ENCODE data around the gene STK35. TPM values are rescaled to one million over a fixed set of nuclear protein-coding genes. Genes with fewer than 3 reads are reported as not detected.
"Not testable (repeated sequence)": the region's sequence is repeated elsewhere in the genome, so short reads cannot be mapped to it uniquely, and the experiment has no call there.

The STK35 gene
- total RNA-seq, 1 donor = 13.2 TPM

DNA sequence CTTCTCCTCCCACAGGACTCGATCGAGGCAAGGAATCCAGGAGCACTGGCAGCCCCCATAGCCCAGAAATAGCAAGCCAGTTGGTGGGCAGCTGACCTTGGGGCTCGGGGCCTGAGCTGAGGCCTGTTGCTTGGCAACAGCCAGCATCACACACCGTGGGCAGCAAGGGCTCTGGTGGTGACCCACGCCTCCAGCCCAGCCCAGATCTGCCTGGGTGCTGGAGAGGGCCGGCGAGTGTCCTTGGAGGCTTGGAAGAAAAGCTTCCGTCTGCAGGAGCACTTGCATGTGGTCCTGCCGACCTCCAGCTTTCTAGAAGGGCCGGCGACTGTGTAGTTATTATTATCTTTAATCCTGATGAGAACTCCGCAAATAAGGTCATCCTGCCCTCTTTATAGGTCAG, 67.3 kb downstream of the STK35 start:
- TF ChIP-seq CTCF (IDR thresholded peaks at IDR 0.05; ENCODE audit: insufficient read depth, low read length) = no peak
- H3K4me3 ChIP-seq (ENCODE audit: low read depth, low read length) = no peak overlapping the region
- DNase-seq (ENCODE audit: low read depth) = no peak

GRCh38 chr20:2169456-2170088, 67.9 kb downstream of the STK35 start:
- H3K4me3 ChIP-seq (ENCODE audit: low read depth, low read length) = no peak overlapping the region
- no peak for DNase-seq (ENCODE audit: low read depth)
- no peak for TF ChIP-seq CTCF (IDR thresholded peaks at IDR 0.05; ENCODE audit: insufficient read depth, low read length)

GRCh38 chr20:2170404-2170803, 68.8 kb downstream of the STK35 start:
- H3K4me3 ChIP-seq (ENCODE audit: low read depth, low read length) = no peak overlapping the region
- no peak for DNase-seq (ENCODE audit: low read depth)

GRCh38 chr20:2171266-2171790, 69.7 kb downstream of the STK35 start:
- DNase-seq (ENCODE audit: low read depth) = no peak
- no peak overlapping the region for H3K4me3 ChIP-seq (ENCODE audit: low read depth, low read length)
- no peak for TF ChIP-seq CTCF (IDR thresholded peaks at IDR 0.05; ENCODE audit: insufficient read depth, low read length)

More at GRCh38 chr20:2170404-2170803, 68.8 kb downstream of the STK35 start:
- no peak for TF ChIP-seq CTCF (IDR thresholded peaks at IDR 0.05; ENCODE audit: insufficient read depth, low read length)

- not testable (repeated sequence) for H3K4me3 ChIP-seq (ENCODE audit: low read depth, low read length); DNase-seq (ENCODE audit: low read depth)
Measured at GRCh38 chr20:2171840-2172239, 70.2 kb downstream of the STK35 start.

DNA sequence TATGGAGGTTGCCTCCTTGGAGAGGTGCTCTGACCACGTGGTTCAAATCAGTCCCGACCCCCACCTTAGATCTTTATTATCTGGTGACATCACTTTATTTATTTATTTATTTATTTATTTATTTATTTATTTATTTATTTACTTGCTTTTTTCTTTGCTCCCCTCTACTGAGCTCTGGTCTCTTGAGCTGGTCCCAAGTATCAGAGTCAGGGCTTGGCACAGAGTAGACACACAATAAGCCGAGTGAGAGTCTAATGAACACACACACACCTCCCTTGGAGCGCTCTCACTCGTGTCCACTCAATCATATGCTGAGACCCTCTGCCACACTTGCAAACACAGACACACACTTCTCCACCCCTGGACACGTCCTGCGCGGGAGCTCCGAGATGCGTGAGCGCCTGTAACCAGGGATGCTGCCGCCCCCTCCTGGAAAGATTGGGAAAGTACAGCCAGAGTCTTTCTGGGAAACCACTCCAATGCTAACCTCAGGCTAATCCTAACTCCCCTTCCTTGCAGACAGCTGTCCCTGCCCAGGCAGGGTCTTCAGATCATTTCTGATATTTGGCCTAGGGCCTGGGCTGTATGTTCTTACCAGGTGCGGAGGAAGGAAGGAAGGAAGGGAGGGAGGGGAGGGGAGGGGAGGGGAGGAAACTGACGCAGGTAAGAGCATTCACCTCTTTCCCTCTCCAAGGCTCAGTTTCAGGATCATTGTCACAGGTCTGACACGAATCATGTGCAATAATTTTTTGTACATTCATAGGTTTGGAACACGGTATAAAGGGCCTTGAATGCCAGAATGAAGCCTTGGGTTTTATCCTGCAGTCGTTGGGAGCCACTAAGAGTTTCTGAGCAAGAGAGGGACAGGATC, 70.9 kb downstream of the STK35 start:
- peak; percentile 91 for TF ChIP-seq CTCF (IDR thresholded peaks at IDR 0.05; ENCODE audit: insufficient read depth, low read length)
- DNase-seq (ENCODE audit: low read depth) = peak; percentile 70
- H3K4me3 ChIP-seq (ENCODE audit: low read depth, low read length) = no peak overlapping the region

GRCh38 chr20:2173186-2173585, 71.6 kb downstream of the STK35 start:
- TF ChIP-seq CTCF (IDR thresholded peaks at IDR 0.05; ENCODE audit: insufficient read depth, low read length) = no peak
- no peak overlapping the region for H3K4me3 ChIP-seq (ENCODE audit: low read depth, low read length)
- no peak for DNase-seq (ENCODE audit: low read depth)

Measured in fibroblast of the aortic adventitia (primary cell).